AG04449 (cell line): ENCODE measurements around the gene SUPT3H.

Experiments used
- CTCF ChIA-PET: fragments of 350-600 bp; formaldehyde crosslinking; extraction: SDS; loops from one replicate; lab custom pipeline; 2021; ENCODE audit warnings: antibody characterized with exemption; lab: Yijun Ruan, JAX
- POLR2A ChIA-PET: fragments of 400-600, 350-600 bp; formaldehyde crosslinking; extraction: SDS; loops from one replicate; lab custom pipeline; 2020; ENCODE audit warnings: antibody characterized with exemption, inconsistent platforms; lab: Yijun Ruan, JAX
- DNase-seq: peaks from one replicate; pipeline ENCODE4 v3.0.0-alpha.2; 2010; ENCODE audit warnings: low read depth, low spot score
- H3K4me3 ChIP-seq: 2 replicates; pipeline ENCODE4 v1.5.1; 2011; ENCODE audit warnings: low read depth, mild to moderate bottlenecking, control low read depth, low read length
- TF ChIP-seq, protein P1 (sequence below): IDR thresholded peaks from one replicate; pipeline ENCODE4 v1.5.1; 2011; ENCODE audit warnings: mild to moderate bottlenecking, moderate library complexity, low read length, control low read depth, inconsistent platforms; ENCODE audit not compliant: insufficient read depth; ENCODE audit errors: missing control alignments

SUPT3H gene

DNA sequence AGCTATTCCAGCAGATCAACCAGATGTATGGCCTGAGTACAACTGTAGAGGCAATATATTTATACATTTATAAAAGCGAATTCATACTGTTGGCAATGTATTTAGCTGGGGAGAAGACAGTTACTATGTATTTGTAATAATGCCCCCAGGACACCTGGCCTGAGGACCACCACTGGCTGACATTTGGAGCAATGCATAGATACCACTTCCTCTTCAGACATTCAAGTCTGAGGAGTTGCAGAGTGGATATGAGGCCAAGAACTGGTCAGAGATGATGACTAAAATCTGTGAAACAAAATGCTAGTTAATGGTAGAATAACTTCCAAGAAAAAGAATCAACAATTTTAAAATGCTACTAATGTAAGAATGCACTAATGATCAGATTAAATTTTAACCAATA, 527.9 kb downstream of the SUPT3H start:
- no peak overlapping the region for H3K4me3 ChIP-seq
- TF ChIP-seq, protein P1, sequence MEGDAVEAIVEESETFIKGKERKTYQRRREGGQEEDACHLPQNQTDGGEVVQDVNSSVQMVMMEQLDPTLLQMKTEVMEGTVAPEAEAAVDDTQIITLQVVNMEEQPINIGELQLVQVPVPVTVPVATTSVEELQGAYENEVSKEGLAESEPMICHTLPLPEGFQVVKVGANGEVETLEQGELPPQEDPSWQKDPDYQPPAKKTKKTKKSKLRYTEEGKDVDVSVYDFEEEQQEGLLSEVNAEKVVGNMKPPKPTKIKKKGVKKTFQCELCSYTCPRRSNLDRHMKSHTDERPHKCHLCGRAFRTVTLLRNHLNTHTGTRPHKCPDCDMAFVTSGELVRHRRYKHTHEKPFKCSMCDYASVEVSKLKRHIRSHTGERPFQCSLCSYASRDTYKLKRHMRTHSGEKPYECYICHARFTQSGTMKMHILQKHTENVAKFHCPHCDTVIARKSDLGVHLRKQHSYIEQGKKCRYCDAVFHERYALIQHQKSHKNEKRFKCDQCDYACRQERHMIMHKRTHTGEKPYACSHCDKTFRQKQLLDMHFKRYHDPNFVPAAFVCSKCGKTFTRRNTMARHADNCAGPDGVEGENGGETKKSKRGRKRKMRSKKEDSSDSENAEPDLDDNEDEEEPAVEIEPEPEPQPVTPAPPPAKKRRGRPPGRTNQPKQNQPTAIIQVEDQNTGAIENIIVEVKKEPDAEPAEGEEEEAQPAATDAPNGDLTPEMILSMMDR = no peak
- POLR2A ChIA-PET = no interaction called here
- CTCF ChIA-PET = interaction anchor here (1.1 kb wide), 1 partner anchor 374 kb away, joined by 4 read pairs; no protein-coding TSS in a partner anchor
- DNase-seq = no peak

DNA sequence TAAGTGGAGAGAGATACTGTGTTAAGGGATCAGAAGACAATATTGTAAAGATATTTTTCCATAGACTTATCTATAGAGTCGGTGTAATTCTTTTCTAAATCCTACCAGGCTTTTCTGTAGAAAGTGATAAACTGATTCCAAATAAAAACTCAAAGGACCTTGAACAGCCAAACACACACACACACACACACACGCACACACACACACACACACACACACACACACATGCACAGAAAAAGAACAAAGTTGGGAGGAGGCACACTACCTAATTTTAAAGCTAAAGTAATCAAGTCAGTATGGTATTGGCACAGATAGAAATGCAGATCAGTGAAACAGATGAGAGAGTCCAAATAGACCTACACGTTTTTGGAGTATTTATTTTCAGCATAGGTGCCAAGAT, 534.0 kb downstream of the SUPT3H start:
- no peak for DNase-seq
- CTCF ChIA-PET = no interaction called here
- POLR2A ChIA-PET = no interaction called here
- TF ChIP-seq, protein P1 = no peak
- H3K4me3 ChIP-seq = no peak overlapping the region

DNA sequence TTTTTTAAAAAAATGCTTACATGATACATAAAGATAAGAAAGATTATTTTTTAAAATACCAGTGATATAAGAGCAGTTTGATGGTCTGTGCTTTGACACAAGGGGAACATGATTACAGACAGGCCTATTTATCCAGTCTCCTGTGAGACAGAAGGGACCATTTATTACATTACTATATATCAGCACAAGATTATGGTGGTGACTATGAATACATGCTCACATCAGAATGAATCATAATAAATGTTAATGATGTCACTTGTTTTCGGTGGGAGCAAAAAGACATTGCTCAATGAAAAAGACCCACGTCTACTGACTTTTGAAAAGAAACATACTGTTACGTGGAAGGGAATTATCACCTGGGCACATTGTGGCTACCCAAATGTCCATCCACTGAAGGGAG, 535.1 kb downstream of the SUPT3H start:
- TF ChIP-seq, protein P1 = no peak
- no peak for DNase-seq
- ChIA-PET POLR2A (no interaction called here), CTCF (no interaction called here)
- H3K4me3 ChIP-seq = no peak overlapping the region

DNA sequence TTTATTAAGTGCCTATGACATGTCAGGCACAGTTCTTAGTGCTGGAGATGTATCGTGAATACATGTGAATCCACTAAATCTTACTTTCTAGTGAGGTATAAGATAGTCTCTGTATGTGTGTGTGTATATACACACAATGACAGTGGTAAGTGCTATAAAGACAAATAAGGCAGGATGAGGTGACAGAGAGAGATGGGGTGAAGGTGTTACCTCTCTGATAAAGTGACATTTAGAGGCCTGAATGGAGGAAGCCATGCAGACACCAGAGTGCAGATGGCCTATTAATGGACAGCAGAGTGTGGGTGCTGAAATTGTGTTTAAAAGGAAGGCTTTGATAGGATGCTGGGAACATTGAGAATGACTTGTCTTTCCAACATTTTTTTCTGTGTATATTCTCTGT, 535.9 kb downstream of the SUPT3H start:
- no peak for DNase-seq
- CTCF ChIA-PET = no interaction called here
- TF ChIP-seq, protein P1 = no peak
- no peak overlapping the region for H3K4me3 ChIP-seq
- POLR2A ChIA-PET = no interaction called here

DNA sequence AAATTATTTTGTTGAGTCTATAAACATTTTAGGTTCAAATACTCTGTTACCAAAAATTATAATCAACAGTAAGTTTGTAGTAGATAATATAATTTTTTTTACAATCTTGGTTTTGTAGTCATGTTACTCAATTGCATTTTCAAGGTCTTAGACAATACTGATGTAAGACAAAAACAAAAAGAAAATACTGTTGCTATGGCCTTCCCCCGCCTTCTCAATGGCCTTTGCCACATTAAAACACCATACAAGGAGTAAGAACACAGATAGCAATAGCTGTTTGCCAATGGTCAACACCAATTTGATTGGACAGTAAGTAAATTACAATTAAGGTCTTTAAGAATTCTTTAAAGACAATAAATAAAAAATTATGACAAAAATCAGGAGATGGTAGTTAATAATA, 540.0 kb downstream of the SUPT3H start:
- DNase-seq = no peak
- CTCF ChIA-PET = interaction anchor here (1.0 to 1.2 kb wide), 3 partner anchors 9 to 185 kb away, joined by 3 read pairs; no protein-coding TSS in a partner anchor
- POLR2A ChIA-PET = no interaction called here
- TF ChIP-seq, protein P1 = no peak
- H3K4me3 ChIP-seq = no peak overlapping the region

DNA sequence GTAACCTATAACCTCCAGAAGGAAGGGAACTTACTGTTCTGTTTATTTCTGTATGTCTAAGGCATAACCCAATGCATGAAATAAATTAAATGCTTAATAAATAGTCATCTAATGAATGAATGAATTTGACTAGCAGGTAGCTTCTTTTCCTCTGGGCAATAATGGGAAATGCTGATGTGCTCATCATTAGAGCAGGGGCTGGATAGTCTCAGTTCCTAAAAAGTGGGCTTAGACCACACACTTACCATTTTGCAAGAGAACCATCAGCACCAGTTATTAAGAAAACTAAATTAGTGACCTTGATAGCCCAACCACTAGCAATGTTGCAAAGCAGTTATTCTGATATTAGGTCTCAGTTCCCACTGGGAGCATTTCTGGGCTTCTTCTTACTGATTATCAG, 540.5 kb downstream of the SUPT3H start:
- ChIA-PET CTCF (interaction anchor here (1.0 to 1.2 kb wide), 2 partner anchors 182 to 184 kb away, joined by 3 read pairs; no protein-coding TSS in a partner anchor), POLR2A (no interaction called here)
- no peak for DNase-seq
- TF ChIP-seq, protein P1 = no peak
- no peak overlapping the region for H3K4me3 ChIP-seq
